T-helper 1 cell treated with Interleukin-12 subunit alpha and Interleukin-12 subunit beta and Interleukin-4 antibody, amounts not matched to agents 30 ng/mL and 1 ng/mL, for 36 hours (primary cell): ENCODE data around the gene GRM8. TPM values are rescaled to one million over a fixed set of nuclear protein-coding genes. Genes with fewer than 3 reads are reported as not detected.

Source experiments
- intact Hi-C: fragments of 100-400 bp; cut with micrococcal nuclease; formaldehyde crosslinking; loops from one replicate; pipeline ENCODE4 v1.15.1; 2024
- total RNA-seq: library from RNA; stranded (reverse); gene quantifications from 2 replicates; pipeline ENCODE4 v1.2.3, GENCODE V29; 2022

Gene GRM8
- not detected in 2 replicates for total RNA-seq

- intact Hi-C loops: loop anchor here (5.0 kb wide), 4 partner anchors 94 to 954 kb away; partner anchors contain the start of genes ARF5 and GCC1
Measured at GRCh38 chr7:127252778-127253280, at the start of gene GRM8. TSS of gene GRM8 (minus strand) at chr7:127252941.

- intact Hi-C loops: no loop called here
Measured at GRCh38 chr7:127290801-127291361, 38.1 kb upstream of the GRM8 start.

- intact Hi-C loops: no loop called here
Measured at GRCh38 chr7:127290116-127290655, 37.4 kb upstream of the GRM8 start.

DNA sequence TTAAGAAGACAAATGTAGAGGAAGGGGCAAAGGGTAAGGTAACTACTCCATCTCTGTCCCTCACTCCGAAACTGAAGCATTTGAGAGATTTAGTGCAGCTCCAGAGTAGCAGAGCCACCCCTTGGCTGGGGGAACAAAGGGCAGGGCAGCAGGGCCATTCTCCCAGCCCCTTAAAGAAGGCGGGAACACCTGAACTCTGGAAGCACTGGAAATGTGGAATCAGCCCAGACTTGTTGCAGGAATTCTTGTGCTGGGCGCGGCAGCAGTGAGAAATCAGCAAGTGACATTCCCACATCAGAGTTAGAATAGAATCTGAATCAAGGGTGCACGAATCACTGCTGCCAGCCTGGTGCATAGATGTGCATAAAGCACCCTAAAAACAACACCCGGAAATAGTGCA lies 34.4 kb upstream of the GRM8 start:
- intact Hi-C loops: no loop called here

DNA sequence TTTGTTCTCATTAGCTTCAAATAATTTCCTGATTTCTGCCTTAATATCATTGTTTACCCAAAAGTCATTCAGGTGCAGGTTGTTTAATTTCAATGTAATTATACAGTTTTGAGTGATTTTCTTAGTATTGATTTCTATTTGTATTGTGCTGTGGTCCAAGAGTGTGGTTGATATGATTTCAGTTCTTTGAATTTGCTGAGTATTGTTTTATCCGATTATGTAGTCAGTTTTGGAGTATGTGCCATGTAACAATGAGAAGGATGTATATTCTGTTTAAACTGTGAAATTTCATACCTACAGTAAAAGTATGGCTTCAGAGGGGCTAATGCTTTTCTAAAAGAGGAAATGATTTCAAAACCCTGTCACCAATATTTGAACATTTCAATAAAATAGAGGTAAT lies 17.4 kb upstream of the GRM8 start:
- intact Hi-C loops: no loop called here

DNA sequence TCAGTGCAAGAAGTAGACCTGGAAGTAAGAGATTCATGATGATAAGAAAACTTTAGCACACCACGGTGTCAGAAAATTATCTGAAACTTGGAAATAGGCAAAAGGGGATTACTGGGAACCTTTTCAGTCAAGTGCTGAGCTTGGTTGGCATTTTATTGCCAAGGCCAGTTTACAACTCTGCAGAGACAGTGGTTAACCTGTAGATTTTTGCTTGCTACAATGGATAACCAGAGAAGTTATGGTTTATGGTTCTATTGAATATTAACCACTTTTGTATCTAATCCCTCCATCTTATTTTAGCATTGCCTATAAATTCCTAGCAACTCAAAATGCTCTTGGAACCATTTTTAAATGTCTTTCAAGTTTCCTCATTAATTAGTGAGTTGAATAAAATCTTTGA lies 13.3 kb upstream of the GRM8 start:
- intact Hi-C loops: no loop called here

DNA sequence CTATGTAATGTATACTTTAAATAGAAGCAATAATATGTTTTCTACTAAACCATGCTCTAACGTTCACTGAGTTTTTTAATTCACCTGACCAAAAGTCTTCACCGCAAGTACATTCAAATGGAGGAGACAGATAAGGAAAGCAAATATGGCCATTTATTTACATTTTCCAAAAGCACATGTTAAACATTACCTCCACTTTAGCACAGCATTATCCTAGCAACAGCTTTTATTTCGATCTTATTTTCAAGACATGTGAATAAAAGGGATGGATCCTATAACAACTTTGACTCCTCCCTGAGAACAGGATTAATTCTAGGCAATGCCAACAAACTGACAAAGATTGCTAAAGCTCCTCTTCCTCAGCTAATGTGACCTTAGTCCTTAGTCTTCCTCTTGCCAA lies 11.5 kb upstream of the GRM8 start:
- intact Hi-C loops: no loop called here

- intact Hi-C loops: no loop called here
Measured at GRCh38 chr7:127258111-127258510, 5.4 kb upstream of the GRM8 start.

- intact Hi-C loops: no loop called here
Measured at GRCh38 chr7:127257086-127257485, 4.3 kb upstream of the GRM8 start.

DNA sequence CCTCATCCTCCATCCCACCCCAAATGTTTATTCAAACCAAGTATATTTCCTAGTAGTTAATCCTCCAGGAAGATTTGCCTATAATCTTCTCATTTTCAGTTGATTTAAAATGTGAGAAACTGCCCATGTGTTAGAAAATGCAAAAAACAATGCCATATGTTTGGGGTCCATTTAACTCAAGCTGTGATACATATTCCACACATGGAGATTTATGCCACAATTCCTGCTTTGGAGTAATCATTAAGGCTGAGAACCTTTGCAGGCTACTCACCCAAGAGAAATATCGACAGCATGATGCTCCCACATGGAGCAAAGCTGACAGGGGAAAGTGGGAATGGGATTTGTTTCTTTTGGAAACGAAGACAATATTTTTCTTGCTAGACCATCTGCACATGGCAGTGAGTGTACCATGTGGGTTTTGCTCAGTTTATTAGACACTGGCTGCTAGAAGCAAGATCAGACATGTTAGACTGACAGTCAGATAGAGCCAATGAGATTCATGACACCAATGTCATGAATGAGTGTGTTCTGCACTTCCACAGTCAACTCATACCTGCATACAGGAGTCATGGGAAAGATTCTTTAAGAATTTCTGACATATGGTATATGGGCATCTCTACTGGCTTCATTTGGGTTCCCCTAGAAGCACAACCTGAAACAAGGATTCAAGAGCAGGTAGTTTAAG lies 3.4 kb upstream of the GRM8 start:
- intact Hi-C loops: no loop called here

GRCh38 chr7:127254163-127254684 lies 1.5 kb upstream of the GRM8 start:
- intact Hi-C loops: loop anchor here (1.0 to 5.0 kb wide), 6 partner anchors 93 to 953 kb away; partner anchors contain the start of genes ARF5 and GCC1

DNA sequence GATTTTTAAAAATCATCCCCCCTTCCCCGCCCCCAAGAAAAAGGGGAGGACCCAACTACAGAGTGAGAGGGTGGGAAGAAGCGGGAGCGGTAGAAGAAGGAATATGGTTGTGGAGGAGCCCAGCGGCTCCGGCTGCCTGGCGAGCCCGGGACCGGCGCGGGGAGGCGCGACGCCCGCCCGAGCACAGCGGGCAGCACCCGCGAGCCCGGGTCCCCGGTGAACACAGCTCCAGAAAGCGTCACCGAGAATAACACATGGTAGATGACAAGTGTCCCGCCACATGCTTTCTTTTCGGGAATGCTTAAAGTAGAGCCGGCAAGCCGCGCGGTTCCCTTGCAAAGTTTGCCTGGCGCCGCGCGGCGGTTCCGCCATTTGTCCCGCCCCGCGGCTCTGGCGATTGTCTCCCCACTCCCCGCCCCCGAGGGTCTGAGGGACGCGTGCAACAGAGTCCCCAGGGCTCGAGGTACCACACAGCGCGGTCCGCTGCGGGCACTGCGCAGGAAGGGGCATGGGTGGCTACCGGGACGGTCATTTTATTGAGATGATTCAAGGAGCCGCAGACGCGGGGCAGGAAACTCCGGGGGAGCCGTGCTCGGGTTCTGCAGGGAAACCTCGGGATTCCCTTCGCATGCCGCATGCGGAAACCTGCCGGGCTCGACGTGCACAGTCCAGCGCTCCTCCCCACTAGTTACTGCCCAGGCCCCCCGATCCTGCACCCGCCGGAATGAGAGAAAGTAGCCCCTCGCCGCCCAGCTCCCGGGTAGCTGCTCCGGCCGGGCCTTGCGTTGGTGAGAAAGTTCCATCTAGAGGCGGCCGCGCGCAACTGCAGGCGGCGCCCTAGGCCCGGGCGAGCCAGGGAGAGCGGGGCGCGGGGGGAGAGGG lies 781 bp upstream of the GRM8 start:
- intact Hi-C loops: loop anchor here (1.0 to 5.0 kb wide), 6 partner anchors 94 to 954 kb away; partner anchors contain the start of genes ARF5 and GCC1

- intact Hi-C loops: loop anchor here (5.0 kb wide), 4 partner anchors 95 to 955 kb away; partner anchors contain the start of genes ARF5 and GCC1
Measured at GRCh38 chr7:127252377-127252713, 396 bp downstream of the GRM8 start.

DNA sequence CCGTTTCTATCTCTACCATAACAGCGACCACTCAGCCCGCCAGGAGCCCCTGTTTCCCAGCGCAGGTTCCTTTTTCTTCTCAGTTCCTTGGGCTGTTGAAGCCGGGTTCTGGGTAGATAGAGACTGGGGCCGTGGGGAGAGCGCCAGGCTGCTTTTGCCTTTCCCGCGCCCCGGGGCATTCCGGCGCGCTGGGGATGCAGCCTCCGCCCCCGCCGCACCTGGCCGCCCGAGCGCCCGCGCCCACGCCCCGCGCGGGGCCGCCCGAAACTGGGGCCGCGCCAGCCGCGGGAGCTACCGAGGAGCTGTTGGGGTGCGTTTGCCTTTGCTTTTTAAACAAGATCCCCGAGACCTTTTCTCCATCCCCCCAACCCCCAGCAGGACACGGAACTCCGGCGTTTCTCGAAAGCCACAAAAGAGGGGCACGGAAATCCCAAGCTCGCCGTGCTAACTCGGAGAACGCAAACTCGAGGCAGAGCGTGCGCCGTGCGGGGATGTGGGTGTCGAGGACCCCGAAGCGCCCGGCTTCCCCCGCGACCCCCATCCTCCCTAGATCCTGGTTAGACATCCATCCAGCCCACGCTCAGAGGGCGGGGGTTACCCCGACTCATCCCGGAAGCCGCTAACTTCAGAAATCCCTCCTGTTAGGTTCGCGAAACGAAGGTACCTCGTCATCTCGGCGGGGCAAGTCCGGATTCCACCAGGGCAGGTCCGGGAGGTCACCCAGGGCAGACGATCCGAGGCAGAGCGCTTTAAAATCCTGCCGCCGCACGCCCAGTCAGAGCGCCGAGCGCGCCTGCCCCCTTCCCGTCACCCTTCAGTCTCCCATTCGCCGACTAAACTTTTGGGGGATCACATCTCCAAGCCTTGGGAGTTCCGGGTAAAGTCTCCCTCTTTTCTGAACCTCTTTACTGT lies 1.0 kb downstream of the GRM8 start:
- intact Hi-C loops: loop anchor here (5.0 kb wide), 4 partner anchors 96 to 956 kb away; partner anchors contain the start of genes ARF5 and GCC1

GRCh38 chr7:127251036-127251464 lies 1.7 kb downstream of the GRM8 start:
- intact Hi-C loops: loop anchor here (5.0 kb wide), 4 partner anchors 96 to 956 kb away; partner anchors contain the start of genes ARF5 and GCC1

- intact Hi-C loops: loop anchor here (5.0 kb wide), 4 partner anchors 97 to 957 kb away; partner anchors contain the start of genes ARF5 and GCC1
Measured at GRCh38 chr7:127250312-127251035, 2.3 kb downstream of the GRM8 start.

GRCh38 chr7:127245607-127246006 lies 7.1 kb downstream of the GRM8 start:
- intact Hi-C loops: no loop called here

DNA sequence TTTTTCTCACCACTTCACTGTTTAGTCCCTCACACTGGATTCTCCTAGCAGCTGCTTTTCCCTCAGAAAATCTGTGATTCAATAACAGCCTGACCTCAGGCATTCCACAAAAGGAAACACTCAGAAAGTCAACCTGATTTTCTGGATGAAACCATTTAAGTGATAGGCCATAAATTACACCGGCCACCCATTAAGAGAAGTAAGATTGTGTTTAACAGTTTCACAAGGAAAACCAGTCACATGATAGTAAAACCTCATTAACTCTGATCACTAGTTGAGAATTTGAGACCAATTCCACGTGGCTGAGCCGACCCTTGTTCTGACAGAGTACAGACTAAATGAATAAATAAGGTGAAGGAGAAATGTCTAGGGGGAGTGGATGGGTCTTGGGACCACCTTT lies 7.7 kb downstream of the GRM8 start:
- intact Hi-C loops: no loop called here

DNA sequence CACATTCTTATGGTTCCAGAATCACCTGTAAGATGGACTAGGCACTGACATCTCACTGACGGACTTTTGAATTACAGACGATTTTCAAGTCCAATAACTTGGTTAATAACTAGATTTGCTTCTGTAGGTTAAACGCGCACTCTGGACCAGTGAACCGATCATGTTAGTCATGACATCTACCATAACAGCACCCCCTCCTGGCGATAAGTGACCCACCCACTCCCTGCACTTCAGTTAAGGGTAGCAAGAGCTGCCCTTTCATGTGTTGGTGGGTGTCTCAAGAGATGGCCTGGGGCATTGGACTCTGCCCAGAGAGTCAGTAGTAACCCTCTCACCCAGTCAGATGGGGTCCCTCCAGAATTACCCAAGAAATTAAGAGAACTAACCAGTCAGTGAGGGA lies 12.9 kb downstream of the GRM8 start:
- intact Hi-C loops: no loop called here
